Progenitor cell of endocrine pancreas (in vitro differentiated cells): ENCODE data around the gene DNLZ. TPM values are rescaled to one million over a fixed set of nuclear protein-coding genes. Genes with fewer than 3 reads are reported as not detected.

Experiments used
- DNase-seq: peaks from one replicate; pipeline ENCODE4 v3.0.0; 2021; ENCODE audit warnings: low spot score; ENCODE audit not compliant: unreplicated experiment
- H3K27ac Mint-ChIP-seq: 2 replicates; pipeline ENCODE4 v1.8.0; 2021; ENCODE audit warnings: mild to moderate bottlenecking, moderate library complexity, mixed read lengths
- H3K27me3 Mint-ChIP-seq: 2 replicates; pipeline ENCODE4 v1.8.0; 2021; ENCODE audit warnings: mixed read lengths
- H3K36me3 Mint-ChIP-seq: 2 replicates; pipeline ENCODE4 v1.8.0; 2022; ENCODE audit warnings: mixed read lengths; ENCODE audit not compliant: insufficient read depth
- H3K4me1 Mint-ChIP-seq: 2 replicates; pipeline ENCODE4 v1.8.0; 2021; ENCODE audit warnings: low read depth, mixed read lengths
- H3K4me3 Mint-ChIP-seq: 2 replicates; pipeline ENCODE4 v1.8.0; 2021; ENCODE audit warnings: low read depth, mild to moderate bottlenecking, moderate library complexity, mixed read lengths
- H3K9me3 Mint-ChIP-seq: 2 replicates; pipeline ENCODE4 v1.8.0; 2021; ENCODE audit warnings: low read depth, mixed read lengths
- CTCF ChIP-seq: fragments of 200-600 bp; sonication (generic); IDR thresholded peaks from one replicate; pipeline ENCODE4 v1.5.0; 2021; ENCODE audit warnings: antibody characterized with exemption, mild to moderate bottlenecking; ENCODE audit not compliant: unreplicated experiment
- total RNA-seq: library from RNA; stranded (reverse); gene quantifications from 2 replicates; pipeline ENCODE4 v1.2.1, GENCODE V29; 2021

The DNLZ gene
- total RNA-seq, 1 donor from 2014 or later, result 16.2 TPM

GRCh38 chr9:136351252-136351800 lies 12.2 kb downstream of the DNLZ start:
- H3K36me3 Mint-ChIP-seq, result no peaks in the 10 kb centered on the region
- H3K27ac Mint-ChIP-seq, result no peak overlapping the region
- no peak overlapping the region for H3K4me3 Mint-ChIP-seq
- DNase-seq, result no peak
- no peaks in the 10 kb centered on the region for H3K9me3 Mint-ChIP-seq
- H3K27me3 Mint-ChIP-seq, result no peaks in the 10 kb centered on the region
- H3K4me1 Mint-ChIP-seq, result no peaks in the 10 kb centered on the region
- TF ChIP-seq CTCF, result no peak

GRCh38 chr9:136349546-136349945 lies 14.0 kb downstream of the DNLZ start:
- Mint-ChIP-seq H3K36me3 (no peaks in the 10 kb centered on the region), H3K4me3 (no peak overlapping the region), H3K27me3 (no peaks in the 10 kb centered on the region), H3K9me3 (no peaks in the 10 kb centered on the region), H3K27ac (no peak overlapping the region), H3K4me1 (no peaks in the 10 kb centered on the region)
- TF ChIP-seq CTCF, result no peak
- DNase-seq, result no peak

GRCh38 chr9:136348691-136349090 lies 14.9 kb downstream of the DNLZ start:
- Mint-ChIP-seq H3K27me3 (no peaks in the 10 kb centered on the region), H3K4me3 (no peak overlapping the region), H3K4me1 (no peaks in the 10 kb centered on the region), H3K27ac (no peak overlapping the region), H3K9me3 (no peaks in the 10 kb centered on the region), H3K36me3 (no peaks in the 10 kb centered on the region)
- TF ChIP-seq CTCF, result no peak
- no peak for DNase-seq

GRCh38 chr9:136347472-136348256 lies 15.9 kb downstream of the DNLZ start:
- Mint-ChIP-seq H3K27me3 (no peaks in the 10 kb centered on the region), H3K4me3 (no peak overlapping the region), H3K36me3 (no peaks in the 10 kb centered on the region), H3K27ac (no peak overlapping the region), H3K9me3 (no peaks in the 10 kb centered on the region), H3K4me1 (peaks cover 1% of the 10 kb centered on the region)
- no peak for TF ChIP-seq CTCF
- DNase-seq, result no peak

GRCh38 chr9:136346927-136347465 lies 16.5 kb downstream of the DNLZ start:
- DNase-seq, result no peak
- no peak for TF ChIP-seq CTCF
- Mint-ChIP-seq H3K27ac (no peak overlapping the region), H3K27me3 (no peaks in the 10 kb centered on the region), H3K9me3 (no peaks in the 10 kb centered on the region), H3K36me3 (no peaks in the 10 kb centered on the region), H3K4me3 (no peak overlapping the region), H3K4me1 (peaks cover 3% of the 10 kb centered on the region)
